Measurements from ENCODE around the gene KLHDC2. TPM values are rescaled to one million over a fixed set of nuclear protein-coding genes. Genes with fewer than 3 reads are reported as not detected.
A peak's percentile ranks its signal among the peaks of the same experiment; 100 is the strongest.
"Not testable (repeated sequence)": the region's sequence is repeated elsewhere in the genome, so short reads cannot be mapped to it uniquely, and the experiment has no call there.

The KLHDC2 gene
- 10 to 100 TPM; 58.0 to 91.4 (median 80.0) TPM for polyA plus RNA-seq (ENCODE audit: low read depth in 6 of 6)

GRCh38 chr14:49767571-49768300, at the start of gene KLHDC2:
Gene KLHDC2, plus strand, starts transcription at chr14:49768153. Its CDS starts 316 bp downstream, at chr14:49768469.
- H3K4me3 Mint-ChIP-seq: peak within 1 kb of the TSS; percentile 89 to 98 (median 95)
- no peaks in the 10 kb centered on the region for H3K36me3 Mint-ChIP-seq
- H3K27me3 Mint-ChIP-seq: no peaks in the 10 kb centered on the region
- no peaks in the 10 kb centered on the region for H3K9me3 Mint-ChIP-seq
- ATAC-seq (ENCODE audit: low read depth in 2 of 2): peak; percentile 86
- peak within 1 kb of the TSS; percentile 97 to 99 (median 98) for H3K27ac Mint-ChIP-seq
- peaks cover 16 to 38% (median 24%) of the 10 kb centered on the region in 3 donors for H3K4me1 Mint-ChIP-seq
- peak; percentile 89 for DNase-seq

- H3K4me3 Mint-ChIP-seq: no peak overlapping the region
- peaks cover 0 to 6% (median 3%) of the 10 kb centered on the region in 7 donors for H3K9me3 Mint-ChIP-seq
- ATAC-seq (ENCODE audit: low read depth in 2 of 2): no peak
- no peaks in the 10 kb centered on the region for H3K27me3 Mint-ChIP-seq
- H3K4me1 Mint-ChIP-seq: no peaks in the 10 kb centered on the region
- H3K27ac Mint-ChIP-seq: peak overlapping the region in 1 of 6 donors; percentile 13
- no peak for DNase-seq
- H3K36me3 Mint-ChIP-seq: peaks cover 24 to 33% of the 10 kb centered on the region in 2 donors
These were observed 47.2 kb upstream of the KLHDC2 start for GRCh38 chr14:49720744-49721143.

GRCh38 chr14:49721733-49722435, 46.1 kb upstream of the KLHDC2 start:
- not testable (repeated sequence) for DNase-seq; ATAC-seq (ENCODE audit: low read depth in 2 of 2); H3K4me3 Mint-ChIP-seq; H3K9me3 Mint-ChIP-seq; H3K4me1 Mint-ChIP-seq; H3K27me3 Mint-ChIP-seq
- Mint-ChIP-seq H3K27ac (peak overlapping the region in 1 of 6 donors; percentile 47), H3K36me3 (peaks cover 24 to 36% of the 10 kb centered on the region in 2 donors)

- Mint-ChIP-seq H3K27me3 (no peaks in the 10 kb centered on the region), H3K4me1 (no peaks in the 10 kb centered on the region), H3K27ac (no peak overlapping the region), H3K9me3 (no peaks in the 10 kb centered on the region), H3K4me3 (no peak overlapping the region), H3K36me3 (peaks cover 6 to 25% of the 10 kb centered on the region in 2 donors)
- DNase-seq (no peak), ATAC-seq (ENCODE audit: low read depth in 2 of 2) (no peak)
These were observed 40.8 kb upstream of the KLHDC2 start for GRCh38 chr14:49727171-49727570.

- peak overlapping the region in 1 of 6 donors; percentile 54 for H3K27ac Mint-ChIP-seq
These were observed 35.1 kb upstream of the KLHDC2 start for GRCh38 chr14:49732896-49733295.

GRCh38 chr14:49733836-49734235, 34.1 kb upstream of the KLHDC2 start:
- Mint-ChIP-seq H3K4me1 (no peaks in the 10 kb centered on the region), H3K9me3 (no peaks in the 10 kb centered on the region), H3K4me3 (no peak overlapping the region), H3K27me3 (no peaks in the 10 kb centered on the region), H3K27ac (no peak overlapping the region), H3K36me3 (peaks cover 8 to 24% of the 10 kb centered on the region in 2 donors)
- DNase-seq (no peak), ATAC-seq (ENCODE audit: low read depth in 2 of 2) (no peak)

More at GRCh38 chr14:49732896-49733295, 35.1 kb upstream of the KLHDC2 start:
- no peaks in the 10 kb centered on the region for H3K27me3 Mint-ChIP-seq
- H3K4me1 Mint-ChIP-seq: no peaks in the 10 kb centered on the region
- DNase-seq (no peak), ATAC-seq (ENCODE audit: low read depth in 2 of 2) (no peak)
- peaks cover 8 to 23% of the 10 kb centered on the region in 2 donors for H3K36me3 Mint-ChIP-seq
- H3K9me3 Mint-ChIP-seq: no peaks in the 10 kb centered on the region
- no peak overlapping the region for H3K4me3 Mint-ChIP-seq

- not testable (repeated sequence) for H3K4me1 Mint-ChIP-seq; ATAC-seq (ENCODE audit: low read depth in 2 of 2); DNase-seq; H3K9me3 Mint-ChIP-seq; H3K27me3 Mint-ChIP-seq; H3K4me3 Mint-ChIP-seq; H3K27ac Mint-ChIP-seq
- peaks cover 8 to 24% of the 10 kb centered on the region in 2 donors for H3K36me3 Mint-ChIP-seq
These were observed 32.3 kb upstream of the KLHDC2 start for GRCh38 chr14:49735669-49736068.

- H3K27me3 Mint-ChIP-seq: no peaks in the 10 kb centered on the region
- H3K27ac Mint-ChIP-seq: no peak overlapping the region
- no peak overlapping the region for H3K4me3 Mint-ChIP-seq
- peaks cover 21 to 36% of the 10 kb centered on the region in 2 donors for H3K36me3 Mint-ChIP-seq
- DNase-seq (no peak), ATAC-seq (ENCODE audit: low read depth in 2 of 2) (no peak)
- no peaks in the 10 kb centered on the region for H3K4me1 Mint-ChIP-seq
- H3K9me3 Mint-ChIP-seq: no peaks in the 10 kb centered on the region
These were observed 22.8 kb upstream of the KLHDC2 start for GRCh38 chr14:49745191-49745590.

- not testable (repeated sequence) for DNase-seq; H3K27ac Mint-ChIP-seq; H3K4me3 Mint-ChIP-seq; H3K27me3 Mint-ChIP-seq; H3K9me3 Mint-ChIP-seq; H3K4me1 Mint-ChIP-seq; ATAC-seq (ENCODE audit: low read depth in 2 of 2)
- H3K36me3 Mint-ChIP-seq: peaks cover 21 to 36% of the 10 kb centered on the region in 2 donors
These were observed 21.5 kb upstream of the KLHDC2 start for GRCh38 chr14:49746476-49746875.

- Mint-ChIP-seq H3K4me1 (no peaks in the 10 kb centered on the region), H3K4me3 (no peak overlapping the region), H3K9me3 (peaks cover 0 to 2% (median 0%) of the 10 kb centered on the region in 7 donors), H3K27me3 (no peaks in the 10 kb centered on the region), H3K36me3 (peaks cover 0 to 6% of the 10 kb centered on the region in 2 donors), H3K27ac (no peak overlapping the region)
- DNase-seq (no peak), ATAC-seq (ENCODE audit: low read depth in 2 of 2) (no peak)
These were observed 13.3 kb upstream of the KLHDC2 start for GRCh38 chr14:49754570-49755097.

GRCh38 chr14:49755378-49755777, 12.6 kb upstream of the KLHDC2 start:
- no peaks in the 10 kb centered on the region for H3K4me1 Mint-ChIP-seq
- H3K27ac Mint-ChIP-seq: peak overlapping the region in 1 of 6 donors; percentile 54
- no peaks in the 10 kb centered on the region for H3K27me3 Mint-ChIP-seq
- H3K36me3 Mint-ChIP-seq: peaks cover 0 to 6% of the 10 kb centered on the region in 2 donors
- H3K9me3 Mint-ChIP-seq: peaks cover 0 to 2% (median 0%) of the 10 kb centered on the region in 7 donors
- DNase-seq (no peak), ATAC-seq (ENCODE audit: low read depth in 2 of 2) (no peak)
- no peak overlapping the region for H3K4me3 Mint-ChIP-seq

- peak overlapping the region in 1 of 6 donors; percentile 20 for H3K27ac Mint-ChIP-seq
- peaks cover 0 to 4% (median 3%) of the 10 kb centered on the region in 3 donors for H3K4me1 Mint-ChIP-seq
- no peaks in the 10 kb centered on the region for H3K9me3 Mint-ChIP-seq
- H3K4me3 Mint-ChIP-seq: no peak overlapping the region
- H3K36me3 Mint-ChIP-seq: no peaks in the 10 kb centered on the region
- no peak for DNase-seq
- H3K27me3 Mint-ChIP-seq: no peaks in the 10 kb centered on the region
- ATAC-seq (ENCODE audit: low read depth in 2 of 2): no peak
These were observed 6.0 kb upstream of the KLHDC2 start for GRCh38 chr14:49761839-49762551.

- no peaks in the 10 kb centered on the region for H3K36me3 Mint-ChIP-seq
- no peak for ATAC-seq (ENCODE audit: low read depth in 2 of 2)
- no peak for DNase-seq
- H3K27ac Mint-ChIP-seq: peak overlapping the region in 5 of 6 donors; percentile 94 to 99 (median 97)
- peaks cover 16 to 38% (median 24%) of the 10 kb centered on the region in 3 donors for H3K4me1 Mint-ChIP-seq
- no peaks in the 10 kb centered on the region for H3K27me3 Mint-ChIP-seq
- peak overlapping the region; percentile 89 to 98 (median 94) for H3K4me3 Mint-ChIP-seq
- H3K9me3 Mint-ChIP-seq: no peaks in the 10 kb centered on the region
These were observed 1.1 kb upstream of the KLHDC2 start for GRCh38 chr14:49766839-49767238.

All from naive B cell (primary cell).